Stimulated activated CD4-positive, alpha-beta T cell treated with anti-CD3 and anti-CD28 coated beads, Interleukin-12 subunit alpha, Interleukin-12 subunit beta, amount 100 ng/mL, for 48 hours (primary cell): ENCODE data around the gene UTS2R.

Experiments
- DNase-seq, 3 donors: peaks; one replicate each; pipeline ENCODE4 v3.0.0-alpha.2; 2020; ENCODE audit warnings: low read depth in 2 of 3, low spot score in 1 of 3

UTS2R gene

DNA sequence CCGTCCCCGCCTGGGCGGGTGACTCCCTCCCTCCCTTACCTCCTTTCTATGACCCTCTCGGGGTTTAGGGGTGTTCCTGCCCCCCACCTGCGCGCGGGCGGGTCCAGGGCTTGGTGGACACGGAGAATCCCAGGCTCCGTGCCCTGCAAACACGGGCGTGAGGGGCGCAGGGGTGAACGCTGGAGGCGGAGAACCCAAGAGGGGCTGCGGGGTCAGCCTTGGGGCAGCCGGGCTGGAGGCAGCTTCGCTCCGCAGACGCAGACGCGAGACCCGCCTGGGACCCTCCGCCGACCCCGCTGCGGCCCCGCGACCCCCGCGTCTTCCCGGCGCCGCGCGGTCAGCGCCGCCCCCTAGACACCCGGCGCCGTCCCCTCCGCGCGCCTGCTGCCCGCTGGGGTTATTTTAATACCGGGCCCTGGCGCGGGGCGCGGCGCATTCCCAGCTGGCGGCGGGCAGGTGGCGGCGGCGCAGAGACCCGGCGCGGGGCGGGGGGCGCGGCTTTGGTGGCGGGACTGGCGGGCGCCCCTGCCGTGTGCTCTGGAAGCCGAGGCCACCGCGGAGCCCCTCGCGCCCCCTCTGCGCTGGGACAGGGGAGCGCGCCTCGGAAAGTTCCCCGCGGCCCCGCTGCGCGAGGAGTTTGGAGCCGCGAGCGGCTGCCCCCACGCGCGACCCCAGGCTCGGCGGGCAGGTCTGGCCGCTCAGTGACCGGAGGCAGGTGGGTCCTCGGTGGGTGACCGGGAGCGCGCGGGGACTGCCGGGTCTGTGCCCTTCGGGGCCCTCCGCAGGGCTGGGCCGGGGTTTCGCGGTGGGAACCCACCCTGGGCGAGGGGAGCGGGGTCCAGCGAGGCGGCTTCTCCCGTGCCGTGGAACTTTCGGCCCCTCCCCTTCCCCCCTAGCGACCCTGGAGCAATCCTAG, at the start of gene UTS2R:
Gene UTS2R, plus strand, starts transcription at position 433 of the 916 bp plus-strand sequence. CDS start 2,560 bp downstream, outside the sequence.
- DNase-seq = no peak

DNA sequence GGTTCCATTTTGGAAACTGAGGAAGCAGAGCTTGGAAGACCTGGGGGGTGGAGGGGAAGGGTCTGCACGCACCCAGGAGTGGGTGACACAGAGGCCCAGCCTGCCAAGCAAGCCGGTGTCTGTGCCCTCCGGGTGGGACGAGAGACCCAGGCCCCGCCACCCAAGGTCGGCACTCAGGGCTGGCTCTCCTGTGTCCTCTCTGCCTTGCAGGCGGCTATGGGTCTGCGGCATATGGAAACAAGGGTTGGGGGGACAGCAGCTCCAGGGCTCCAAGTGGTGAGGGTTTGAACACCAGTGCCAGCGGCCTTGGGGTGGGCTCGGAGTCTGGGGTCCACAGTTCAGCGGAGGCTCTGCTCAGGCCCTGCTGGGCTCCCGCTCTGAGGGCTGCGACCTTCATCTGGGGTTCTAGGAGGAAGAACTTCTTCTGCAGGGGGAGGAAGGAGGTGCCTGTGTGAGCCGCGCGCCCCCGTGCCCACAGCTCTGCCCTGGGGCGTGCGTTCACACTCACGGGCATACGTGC, 49.6 kb upstream of the UTS2R start:
- no peak for DNase-seq

- no peak for DNase-seq
These were observed 48.8 kb upstream of the UTS2R start for GRCh38 chr17:82322526-82323453.

- no peak for DNase-seq
These were observed 47.9 kb upstream of the UTS2R start for GRCh38 chr17:82323514-82324234.

GRCh38 chr17:82324566-82325285, 46.8 kb upstream of the UTS2R start:
- DNase-seq = no peak

- no peak for DNase-seq
These were observed 46.0 kb upstream of the UTS2R start for GRCh38 chr17:82325286-82326180.

GRCh38 chr17:82327289-82327688, 44.3 kb upstream of the UTS2R start:
- DNase-seq = no peak

DNA sequence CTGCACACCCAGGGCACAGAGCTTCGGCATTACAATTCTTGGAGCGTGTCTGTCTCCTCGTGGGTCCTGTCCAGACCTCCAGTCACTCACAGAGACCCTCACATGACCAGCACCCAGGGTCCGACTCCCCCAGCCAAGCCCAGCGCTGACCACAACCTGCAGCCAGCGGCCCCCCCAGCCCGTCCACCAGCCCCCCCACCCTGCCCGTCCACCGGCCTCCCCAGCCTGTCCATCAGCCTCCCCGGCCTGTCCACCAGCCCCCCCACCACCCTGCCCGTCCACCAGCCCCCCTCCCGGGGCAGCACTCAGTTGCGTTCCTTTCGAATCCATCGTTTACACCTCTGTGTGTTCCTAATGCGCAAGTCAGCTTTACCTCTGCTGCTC, 43.8 kb upstream of the UTS2R start:
- no peak for DNase-seq

DNA sequence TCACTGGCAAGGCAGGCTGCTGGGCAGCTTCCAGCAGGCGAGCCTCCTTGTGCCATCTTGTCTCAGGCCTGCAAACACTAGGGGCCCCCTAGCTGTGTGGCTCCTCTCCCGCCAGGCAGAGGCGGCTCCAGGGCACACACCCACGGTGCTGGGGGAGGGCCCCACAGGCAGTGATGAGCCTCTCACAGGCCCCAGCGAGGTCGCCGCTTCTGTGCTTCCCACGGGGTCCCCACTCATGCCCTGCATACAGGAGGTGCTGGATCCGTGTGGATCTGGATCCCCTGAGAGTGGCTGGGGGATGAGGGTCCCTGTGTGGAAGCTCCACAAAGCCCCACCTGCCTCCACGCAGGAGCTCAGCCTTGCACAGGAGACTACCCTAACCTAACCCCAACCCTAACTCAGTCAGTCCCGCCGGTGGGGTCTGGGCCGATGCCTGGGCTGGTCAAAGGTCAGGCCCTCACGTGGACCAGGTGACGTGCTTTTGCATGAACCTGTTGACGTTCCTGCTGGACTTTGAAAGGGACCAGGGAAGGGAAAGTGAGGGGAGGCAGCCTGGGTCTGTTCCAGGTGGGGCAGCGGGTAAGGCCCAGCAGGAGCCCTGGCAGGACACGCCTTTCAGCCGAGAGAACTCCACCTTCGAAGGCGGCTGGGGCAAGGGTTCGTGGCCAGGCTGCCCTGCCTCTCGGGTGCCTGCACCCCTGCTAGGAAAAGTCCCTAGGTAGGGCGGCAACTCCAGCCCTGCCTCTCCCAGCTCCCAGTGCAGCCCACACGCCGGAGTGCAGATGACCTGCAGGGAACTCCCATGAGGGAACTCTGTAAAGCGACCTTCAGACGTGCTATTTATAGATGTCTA, 43.2 kb upstream of the UTS2R start:
- no peak for DNase-seq

DNA sequence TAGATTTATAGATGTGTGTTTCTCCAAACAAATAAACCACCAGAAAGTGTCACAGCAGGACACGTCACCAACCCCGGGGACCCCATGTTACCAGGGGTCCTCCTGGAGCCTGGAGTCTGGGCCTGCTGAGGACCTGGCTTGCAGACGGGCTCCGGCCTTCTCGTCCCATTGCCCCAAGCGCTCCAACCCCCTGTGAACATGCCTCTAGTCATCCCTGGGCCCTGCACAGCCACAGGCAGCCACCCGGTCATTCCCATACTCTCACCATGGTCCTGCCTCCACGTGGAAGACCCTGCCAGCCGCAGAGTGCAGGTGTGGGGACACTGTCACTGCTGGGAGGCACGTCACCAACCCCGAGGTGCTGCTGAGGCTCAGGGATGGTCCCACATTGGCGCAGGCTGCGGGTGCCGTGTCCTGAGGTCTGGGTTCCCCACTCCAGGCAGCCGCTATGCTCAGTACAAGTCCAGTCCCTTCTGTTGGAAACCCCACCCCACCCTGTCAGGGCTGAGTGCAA, 42.5 kb upstream of the UTS2R start:
- DNase-seq = no peak

DNA sequence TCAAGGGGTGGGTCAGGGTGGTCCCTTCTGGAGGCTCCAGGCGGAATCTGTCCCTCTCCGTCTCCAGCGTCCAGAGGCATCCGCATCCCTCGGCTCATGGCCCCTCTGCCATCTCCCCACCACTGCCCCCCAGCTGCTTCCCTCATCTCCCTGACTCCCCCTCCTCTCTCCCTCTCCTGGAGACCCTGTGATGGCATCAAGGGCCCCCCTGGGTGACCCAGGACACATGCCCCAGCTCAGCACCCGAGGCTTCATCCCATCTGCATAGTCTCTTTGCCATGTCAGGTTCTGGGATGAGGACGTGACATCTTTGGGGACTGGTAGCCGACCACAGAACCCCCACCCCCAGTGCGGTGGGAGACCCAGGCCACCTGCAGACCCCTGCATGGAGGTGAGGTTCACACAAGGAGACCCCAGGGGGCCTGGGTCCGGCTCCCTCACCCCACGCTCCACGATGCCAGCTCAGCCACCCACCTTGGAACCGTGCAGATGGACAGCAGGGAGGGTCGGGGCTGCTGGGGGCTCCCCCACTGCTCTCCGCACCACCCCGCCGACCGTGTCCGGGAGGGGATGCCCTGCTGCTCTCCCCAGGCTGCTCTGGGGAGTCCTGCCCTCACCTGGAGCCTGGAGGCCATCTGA, 41.8 kb upstream of the UTS2R start:
- DNase-seq = no peak

DNA sequence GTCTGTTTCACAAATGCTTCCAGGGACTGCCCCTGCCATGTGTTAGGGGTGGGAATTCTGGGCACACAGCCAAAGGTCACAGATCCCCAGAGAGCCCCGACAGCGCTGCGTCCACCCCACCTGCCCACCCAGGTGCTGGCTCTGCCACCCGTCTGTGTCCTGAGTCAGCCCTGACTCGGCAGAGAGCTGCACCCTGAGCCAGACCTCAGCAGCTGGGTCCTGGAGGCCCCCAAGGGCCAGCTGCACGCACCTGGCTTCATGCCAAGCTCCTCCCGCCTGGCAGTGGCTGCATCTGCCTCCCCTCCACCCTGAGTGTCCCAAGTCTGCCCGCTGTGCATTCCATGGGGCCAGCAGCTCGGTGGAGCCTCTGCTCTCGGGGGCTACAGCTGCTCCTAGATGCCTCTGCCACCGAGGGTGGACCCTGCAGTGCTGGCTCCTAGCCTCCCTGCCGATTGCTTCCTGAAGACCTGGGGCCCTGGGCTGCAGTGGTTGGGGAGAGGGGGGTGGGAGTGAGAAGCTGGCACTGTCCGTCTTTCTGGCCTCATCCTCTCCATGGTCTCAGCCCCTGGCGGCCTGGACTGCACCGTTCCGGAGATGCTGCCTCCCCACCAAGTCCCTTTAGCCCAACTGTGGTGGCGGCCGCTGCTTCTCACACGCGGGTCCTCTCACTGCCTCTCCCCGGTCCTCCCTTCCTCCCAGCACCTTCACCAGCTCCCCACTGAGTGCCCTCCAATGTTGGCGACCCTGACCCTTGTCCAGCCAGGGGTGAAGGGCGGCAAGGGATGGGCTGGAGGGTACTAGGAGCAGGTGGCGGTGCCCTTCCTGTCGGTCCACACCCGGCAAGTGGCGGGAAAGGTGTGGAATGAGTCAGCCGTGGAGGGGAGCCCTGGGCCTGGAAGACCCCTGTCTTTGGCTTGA, 41.0 kb upstream of the UTS2R start:
- no peak for DNase-seq

- DNase-seq = no peak
These were observed 40.1 kb upstream of the UTS2R start for GRCh38 chr17:82331345-82331939.

DNA sequence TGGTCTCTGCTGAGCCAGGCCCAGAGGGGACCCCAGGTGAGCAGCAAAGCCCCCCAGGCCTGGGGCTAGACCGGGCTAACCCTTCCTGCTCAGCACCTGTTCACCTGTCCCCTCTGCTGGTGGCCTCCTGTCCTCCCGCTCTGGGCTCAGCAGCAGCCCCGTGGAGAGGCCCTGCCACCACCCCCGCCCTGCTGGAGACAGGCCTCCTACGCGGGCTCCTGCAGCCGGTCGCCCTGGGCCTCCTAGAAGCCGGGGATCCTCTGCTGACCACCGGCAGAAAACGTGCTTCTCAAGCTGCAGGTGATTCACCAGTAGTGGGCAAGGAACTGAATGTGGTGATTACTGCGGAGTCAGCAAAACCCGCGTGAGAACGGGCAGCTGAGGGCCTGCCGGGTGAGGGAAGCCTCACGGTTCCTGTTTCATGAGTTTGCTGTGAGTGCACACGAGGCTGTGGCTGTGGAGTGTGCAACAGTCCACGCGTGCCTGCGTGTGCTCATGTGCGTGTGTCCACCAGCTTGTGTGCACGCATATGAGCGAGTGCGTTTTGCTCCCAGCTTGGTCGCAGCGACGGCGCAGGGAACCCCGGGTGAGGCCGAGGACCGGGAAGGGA, 38.8 kb upstream of the UTS2R start:
- no peak for DNase-seq

DNA sequence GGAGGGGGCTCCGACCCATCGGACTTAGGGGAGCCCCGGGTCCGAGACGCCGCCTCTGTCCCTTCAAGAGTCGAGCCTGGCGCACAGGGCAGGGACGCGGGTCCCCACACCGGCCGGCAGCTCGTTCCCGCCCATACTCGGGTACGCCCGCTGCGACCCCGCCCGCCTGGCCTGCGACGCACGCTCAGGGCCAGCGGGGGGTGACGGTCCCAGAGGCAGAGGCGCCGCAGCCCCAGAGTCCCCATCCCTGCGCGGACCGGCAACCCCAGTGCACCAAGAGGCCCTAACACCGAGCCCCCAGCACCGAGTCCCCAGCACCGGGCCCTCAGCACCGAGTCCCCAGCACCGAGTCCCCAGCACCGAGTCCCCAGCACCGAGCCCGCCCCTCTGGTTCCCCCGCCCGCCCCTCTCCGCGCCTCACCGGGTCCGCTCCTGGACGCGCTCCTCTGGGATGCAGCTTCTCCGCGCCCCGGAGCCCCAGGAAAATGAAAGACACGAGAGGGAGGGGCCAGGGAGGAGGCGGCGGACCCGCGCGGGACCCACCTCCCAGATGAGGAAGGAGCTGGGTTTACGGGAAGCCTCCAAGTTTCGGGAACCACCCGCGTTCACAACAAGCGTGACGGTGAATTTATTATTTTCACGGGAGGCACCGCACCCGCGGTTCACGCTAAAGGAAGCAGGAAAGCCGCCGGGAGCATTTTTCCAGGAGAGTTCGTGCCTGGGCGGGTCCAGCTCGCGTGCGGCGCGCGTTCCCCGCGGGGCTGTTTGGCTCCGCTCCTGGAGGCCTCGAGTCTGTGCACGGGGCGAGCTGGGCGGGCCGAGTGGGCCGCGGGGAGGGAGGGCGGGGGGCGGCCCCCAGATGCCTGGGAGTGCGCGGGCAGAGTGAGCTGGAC, 38.0 kb upstream of the UTS2R start, which contains the start of gene SECTM1:
Gene SECTM1, minus strand, starts transcription at position 488 of the 893 bp plus-strand sequence. CDS start 6,526 bp downstream, outside the sequence.
- no peak for DNase-seq
